Measurements from ENCODE around the gene TOMM40. TPM values are rescaled to one million over a fixed set of nuclear protein-coding genes. Genes with fewer than 3 reads are reported as not detected.

The TOMM40 gene
- total and polyA plus RNA-seq, 2 of the 13 experiments (the other 11 are each of a cell fraction or from before 2014, with no cell fraction given) = 72.0 to 110 TPM

- TF ChIP-seq MAZ (IDR thresholded peaks at IDR 0.05; ENCODE audit: borderline replicate concordance, low read depth, low read length) = no peak
- peak; percentile 41; the same call in 1 of the 2 replicates for TF ChIP-seq MAZ (CRISPR knock-in tag; IDR thresholded peaks at IDR 0.05; ENCODE audit: low read depth)
- TF ChIP-seq ZNF878 (CRISPR knock-in tag; IDR thresholded peaks at IDR 0.05) = no peak
- TF ChIP-seq ZNF543 (CRISPR knock-in tag; IDR thresholded peaks at IDR 0.05) = no peak
- no peak for TF ChIP-seq SIX4 (CRISPR knock-in tag; IDR thresholded peaks at IDR 0.05)
- TF ChIP-seq CHCHD3 (CRISPR knock-in tag; IDR thresholded peaks at IDR 0.05) = no peak
- TF ChIP-seq HNF4A (CRISPR knock-in tag; IDR thresholded peaks at IDR 0.05) = peak; percentile 24; the same call in 1 of the 2 replicates
- no peak for TF ChIP-seq ZNF572 (CRISPR knock-in tag; IDR thresholded peaks at IDR 0.05)
- TF ChIP-seq CREM (IDR thresholded peaks at IDR 0.05) = peak; percentile 48; the same call in 1 of the 2 replicates
- no peak for TF ChIP-seq CREM (CRISPR knock-in tag; IDR thresholded peaks at IDR 0.05)
- TF ChIP-seq ZNF280D (CRISPR knock-in tag; IDR thresholded peaks at IDR 0.05) = no peak
- TF ChIP-seq ARID4A (CRISPR knock-in tag; IDR thresholded peaks at IDR 0.05; ENCODE audit: borderline replicate concordance) = no peak
- no peak for TF ChIP-seq CSRNP2 (CRISPR knock-in tag; conservative IDR thresholded peaks at IDR 0.05; ENCODE audit: low read depth)
- TF ChIP-seq ZSCAN29 (CRISPR knock-in tag; conservative IDR thresholded peaks at IDR 0.05) = 0 out of 2 replicates have a peak, but pooled peaks have one; percentile 27
- no peak for TF ChIP-seq HNRNPK (IDR thresholded peaks at IDR 0.05; ENCODE audit: low read depth, low read length, poor library complexity, severe bottlenecking)
- no peak for TF ChIP-seq ZMYM2 (CRISPR knock-in tag; IDR thresholded peaks at IDR 0.05)
- peak; percentile 50; the same call in 1 of the 2 replicates for TF ChIP-seq RXRB (CRISPR knock-in tag; IDR thresholded peaks at IDR 0.05; ENCODE audit: borderline replicate concordance)
- peak; percentile 52; the same call in 1 of the 2 replicates for TF ChIP-seq NCOA2 (CRISPR knock-in tag; IDR thresholded peaks at IDR 0.05)
- TF ChIP-seq TARDBP (CRISPR knock-in tag; IDR thresholded peaks at IDR 0.05) = 0 out of 2 replicates have a peak, but pooled peaks have one; percentile 33
- TF ChIP-seq ZSCAN5A (CRISPR knock-in tag; IDR thresholded peaks at IDR 0.05; ENCODE audit: borderline replicate concordance) = no peak
- TF ChIP-seq HOXA5 (CRISPR knock-in tag; IDR thresholded peaks at IDR 0.05) = no peak
These were observed 33.2 kb upstream of the TOMM40 start (continued) for GRCh38 chr19:44857837-44858236.

Data from HepG2 (cell line).